ENCODE data around the gene ZNF316. TPM values are rescaled to one million over a fixed set of nuclear protein-coding genes. Genes with fewer than 3 reads are reported as not detected.

Gene ZNF316
- total RNA-seq, 2 donors from 2014 or later, result 23.5 to 24.6 TPM

DNA sequence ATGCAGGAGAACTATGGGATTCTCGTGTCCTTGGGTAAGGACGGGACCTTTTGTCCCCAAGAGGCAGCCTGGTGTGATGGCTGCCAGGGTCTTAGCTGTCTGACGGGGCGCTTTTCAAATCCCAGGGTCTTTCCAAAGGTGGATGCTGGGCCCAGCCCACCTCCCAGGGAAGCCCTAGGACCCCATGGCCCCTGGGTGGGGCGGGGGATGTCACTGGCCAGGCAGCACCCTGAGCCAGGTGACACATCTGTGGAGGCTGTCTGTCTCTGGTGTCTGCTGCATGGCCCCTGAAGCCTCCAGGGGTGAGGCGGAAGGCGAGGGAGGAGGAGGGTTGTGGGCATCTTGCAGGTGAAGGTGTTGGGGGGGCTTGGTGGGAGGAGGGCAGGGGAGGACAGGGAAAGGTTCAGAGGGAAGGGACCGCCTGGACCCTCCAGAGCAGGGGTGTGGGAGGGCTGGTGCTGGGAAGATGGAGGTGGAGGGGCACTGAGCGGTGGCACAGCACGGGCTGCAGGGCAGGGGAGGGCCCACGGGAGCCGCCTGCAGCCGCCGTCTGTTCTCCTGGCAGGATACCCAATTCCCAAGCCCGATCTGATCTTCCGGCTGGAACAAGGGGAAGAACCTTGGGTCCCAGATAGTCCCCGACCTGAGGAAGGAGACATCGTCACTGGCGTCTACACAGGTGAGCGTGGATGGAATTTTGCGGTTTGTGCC is 7.0 kb downstream of the ZNF316 start:
- no peak for DNase-seq
- H3K9me3 Mint-ChIP-seq, result peaks cover 0 to 2% of the 10 kb centered on the region in 2 donors
- peaks cover 8 to 19% of the 10 kb centered on the region in 2 donors for H3K36me3 Mint-ChIP-seq (ENCODE audit: insufficient read depth in 2 of 2)
- no peaks in the 10 kb centered on the region for H3K27me3 Mint-ChIP-seq (ENCODE audit: low read depth)
- ATAC-seq (replicated peaks in 1 of 2), result no peak
- peaks cover 13% of the 10 kb centered on the region for H3K4me1 Mint-ChIP-seq (ENCODE audit: low read depth)
- H3K27ac Mint-ChIP-seq, result no peak overlapping the region
- no peak overlapping the region for H3K4me3 Mint-ChIP-seq

DNA sequence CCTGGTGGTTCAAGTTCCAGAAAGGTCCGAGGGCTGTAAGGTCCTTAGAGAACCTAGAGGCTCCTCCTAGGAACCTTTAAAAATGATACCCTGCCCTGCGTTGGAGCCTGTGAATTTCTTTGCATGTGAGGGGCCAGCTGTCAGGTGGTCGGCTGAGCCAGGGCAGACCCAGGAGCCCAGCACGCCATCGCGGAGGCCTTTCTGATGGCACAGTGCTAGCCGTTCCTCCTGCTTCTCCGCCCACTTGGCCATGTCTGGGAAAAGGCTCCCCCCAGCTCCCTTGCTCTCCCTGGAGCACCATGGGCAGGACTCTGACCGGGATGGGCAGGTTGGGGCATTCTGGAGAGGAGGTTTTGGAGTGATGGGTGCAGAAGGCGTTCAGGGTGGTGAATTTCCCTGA is 7.6 kb downstream of the ZNF316 start:
- Mint-ChIP-seq H3K27ac (no peak overlapping the region), H3K4me3 (no peak overlapping the region), H3K27me3 (ENCODE audit: low read depth) (no peaks in the 10 kb centered on the region), H3K4me1 (ENCODE audit: low read depth) (peaks cover 6% of the 10 kb centered on the region), H3K9me3 (peaks cover 0 to 2% of the 10 kb centered on the region in 2 donors), H3K36me3 (ENCODE audit: insufficient read depth in 2 of 2) (peaks cover 8 to 18% of the 10 kb centered on the region in 2 donors)
- DNase-seq, result no peak
- no peak for ATAC-seq (replicated peaks in 1 of 2)

DNA sequence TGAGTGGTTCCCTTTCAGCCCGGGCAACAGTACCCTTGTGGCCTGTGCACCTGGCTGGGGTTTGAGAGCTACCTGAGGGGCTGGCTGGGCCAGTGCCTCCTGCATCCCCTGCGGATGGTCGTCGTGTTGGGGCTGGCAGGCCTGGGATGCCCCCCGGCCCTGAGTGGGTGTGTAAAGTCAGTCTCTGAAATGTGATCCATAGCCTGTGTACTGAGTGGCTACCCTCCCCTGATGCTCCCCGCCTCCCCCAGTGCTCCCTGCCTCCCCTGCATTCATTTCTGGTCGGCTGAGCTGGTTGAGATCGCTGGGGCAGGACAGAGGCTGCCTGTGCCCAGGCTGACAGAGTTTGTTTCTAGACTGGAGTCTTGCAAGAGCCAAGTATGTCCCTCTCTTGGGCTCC is 9.3 kb downstream of the ZNF316 start:
- no peak for DNase-seq
- H3K4me1 Mint-ChIP-seq (ENCODE audit: low read depth), result no peaks in the 10 kb centered on the region
- peak in 1 of 2 donors; percentile 18 for ATAC-seq (replicated peaks in 1 of 2)
- H3K27me3 Mint-ChIP-seq (ENCODE audit: low read depth), result no peaks in the 10 kb centered on the region
- H3K27ac Mint-ChIP-seq, result no peak overlapping the region
- H3K4me3 Mint-ChIP-seq, result no peak overlapping the region
- H3K9me3 Mint-ChIP-seq, result peaks cover 0 to 2% of the 10 kb centered on the region in 2 donors
- peaks cover 4 to 23% of the 10 kb centered on the region in 2 donors for H3K36me3 Mint-ChIP-seq (ENCODE audit: insufficient read depth in 2 of 2)

DNA sequence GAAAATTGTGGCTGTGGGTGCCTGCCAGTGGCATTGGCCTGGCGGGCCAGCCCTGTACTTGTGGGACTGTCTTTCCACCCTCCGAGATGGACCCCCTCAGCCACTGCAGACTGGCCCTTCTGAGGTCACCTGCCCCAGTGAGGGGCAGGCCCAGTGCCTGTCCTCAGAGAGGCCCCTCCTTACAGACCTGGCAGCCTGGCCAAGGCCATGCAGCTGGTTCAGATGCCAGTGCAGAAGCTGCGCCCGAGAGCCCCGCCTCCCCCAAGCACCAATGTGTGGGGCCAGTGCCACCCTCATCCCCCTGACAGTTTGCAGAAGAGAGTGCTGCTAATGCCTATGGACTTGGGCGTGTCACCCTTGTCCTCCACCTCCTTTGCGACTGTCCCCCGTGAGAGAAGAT is 10.0 kb downstream of the ZNF316 start:
- Mint-ChIP-seq H3K36me3 (ENCODE audit: insufficient read depth in 2 of 2) (peaks cover 4 to 24% of the 10 kb centered on the region in 2 donors), H3K9me3 (peaks cover 0 to 2% of the 10 kb centered on the region in 2 donors), H3K4me1 (ENCODE audit: low read depth) (no peaks in the 10 kb centered on the region), H3K27ac (no peak overlapping the region), H3K4me3 (no peak overlapping the region), H3K27me3 (ENCODE audit: low read depth) (no peaks in the 10 kb centered on the region)
- DNase-seq, result no peak
- ATAC-seq (replicated peaks in 1 of 2), result no peak

DNA sequence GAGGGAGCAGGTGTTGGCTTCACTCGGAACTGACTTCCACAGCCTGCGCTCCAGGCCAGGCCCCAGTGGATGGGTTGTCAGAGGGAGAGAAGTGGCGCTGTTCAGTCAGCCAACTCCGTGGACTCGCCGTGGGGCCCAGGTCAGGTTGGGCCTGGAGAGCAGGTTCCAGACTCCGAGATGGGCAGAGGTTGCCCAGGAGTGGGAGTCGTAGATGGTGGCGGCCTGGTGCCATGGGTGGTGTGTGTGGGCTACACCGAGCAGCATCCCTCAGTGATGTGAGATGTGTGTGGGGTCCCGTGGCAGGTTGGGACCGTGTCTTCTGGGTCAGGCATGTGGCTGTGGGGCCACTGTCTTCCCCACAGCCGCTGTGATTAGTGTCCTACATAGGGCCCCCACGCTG is 10.4 kb downstream of the ZNF316 start:
- ATAC-seq (replicated peaks in 1 of 2), result no peak
- peaks cover 0 to 2% of the 10 kb centered on the region in 2 donors for H3K9me3 Mint-ChIP-seq
- H3K4me1 Mint-ChIP-seq (ENCODE audit: low read depth), result no peaks in the 10 kb centered on the region
- H3K36me3 Mint-ChIP-seq (ENCODE audit: insufficient read depth in 2 of 2), result peaks cover 6 to 25% of the 10 kb centered on the region in 2 donors
- no peak overlapping the region for H3K27ac Mint-ChIP-seq
- no peak overlapping the region for H3K4me3 Mint-ChIP-seq
- no peak for DNase-seq
- no peaks in the 10 kb centered on the region for H3K27me3 Mint-ChIP-seq (ENCODE audit: low read depth)

DNA sequence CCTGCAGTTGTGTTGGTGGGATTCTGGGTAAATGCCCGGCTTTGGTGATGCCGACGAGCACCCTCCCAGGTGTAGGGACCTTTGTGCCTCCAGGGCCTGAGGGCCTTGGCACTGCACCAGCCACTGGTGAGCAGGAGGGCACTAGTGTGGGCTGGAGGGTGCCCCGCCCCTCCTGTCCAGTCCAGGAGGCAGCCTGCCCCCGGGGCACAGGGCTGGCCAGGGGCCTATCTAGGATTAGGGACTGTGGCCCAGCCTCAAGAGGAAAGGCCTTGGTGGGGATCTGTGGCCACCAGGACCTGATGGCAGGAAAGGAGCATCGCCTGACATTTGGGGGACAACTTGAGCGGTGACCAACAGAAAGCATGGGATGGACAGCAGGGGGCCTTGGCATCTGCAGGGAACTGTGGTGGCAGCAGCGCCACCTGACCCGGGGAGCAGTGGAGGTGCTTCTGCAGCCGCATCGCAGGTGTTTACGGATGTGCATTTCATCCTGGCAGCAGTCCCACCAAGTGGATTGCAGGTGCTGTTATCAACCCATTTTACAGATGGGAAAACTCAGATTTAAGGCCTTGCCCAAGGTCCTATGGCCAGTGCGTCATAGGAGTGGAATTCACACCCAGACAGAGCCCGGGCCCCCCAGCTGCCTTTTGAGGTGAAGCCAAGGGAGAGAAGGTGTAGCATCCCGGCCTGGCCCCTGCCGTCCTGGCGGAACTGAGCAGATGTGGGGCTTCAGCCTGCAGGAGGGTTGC is 11.1 kb downstream of the ZNF316 start:
- H3K4me1 Mint-ChIP-seq (ENCODE audit: low read depth), result no peaks in the 10 kb centered on the region

DNA sequence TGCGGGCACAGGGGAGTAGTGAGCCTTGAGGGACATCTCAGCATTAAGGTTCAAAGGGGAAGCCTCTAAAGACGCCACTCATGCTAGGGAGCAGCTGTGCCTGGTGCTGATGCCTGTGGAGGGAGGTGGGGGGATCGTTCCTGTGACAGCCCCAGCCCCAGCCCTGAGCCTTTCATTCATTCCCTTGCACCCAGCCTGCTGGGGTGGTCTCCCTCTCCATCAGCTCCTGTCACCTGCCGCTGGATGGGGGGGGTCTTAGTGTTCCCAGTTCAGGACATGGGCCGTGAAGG is 11.6 kb downstream of the ZNF316 start:
- Mint-ChIP-seq H3K27ac (no peak overlapping the region), H3K27me3 (ENCODE audit: low read depth) (no peaks in the 10 kb centered on the region), H3K36me3 (ENCODE audit: insufficient read depth in 2 of 2) (peaks cover 6 to 25% of the 10 kb centered on the region in 2 donors), H3K4me1 (ENCODE audit: low read depth) (no peaks in the 10 kb centered on the region), H3K4me3 (no peak overlapping the region), H3K9me3 (peaks cover 0 to 2% of the 10 kb centered on the region in 2 donors)
- no peak for DNase-seq
- ATAC-seq (replicated peaks in 1 of 2), result no peak

More for the DNA sequence above, 11.1 kb downstream of the ZNF316 start:
- no peak for DNase-seq
- no peak for ATAC-seq (replicated peaks in 1 of 2)
- Mint-ChIP-seq H3K4me3 (no peak overlapping the region), H3K36me3 (ENCODE audit: insufficient read depth in 2 of 2) (peaks cover 6 to 25% of the 10 kb centered on the region in 2 donors), H3K27me3 (ENCODE audit: low read depth) (no peaks in the 10 kb centered on the region), H3K9me3 (peaks cover 0 to 2% of the 10 kb centered on the region in 2 donors), H3K27ac (no peak overlapping the region)

DNA sequence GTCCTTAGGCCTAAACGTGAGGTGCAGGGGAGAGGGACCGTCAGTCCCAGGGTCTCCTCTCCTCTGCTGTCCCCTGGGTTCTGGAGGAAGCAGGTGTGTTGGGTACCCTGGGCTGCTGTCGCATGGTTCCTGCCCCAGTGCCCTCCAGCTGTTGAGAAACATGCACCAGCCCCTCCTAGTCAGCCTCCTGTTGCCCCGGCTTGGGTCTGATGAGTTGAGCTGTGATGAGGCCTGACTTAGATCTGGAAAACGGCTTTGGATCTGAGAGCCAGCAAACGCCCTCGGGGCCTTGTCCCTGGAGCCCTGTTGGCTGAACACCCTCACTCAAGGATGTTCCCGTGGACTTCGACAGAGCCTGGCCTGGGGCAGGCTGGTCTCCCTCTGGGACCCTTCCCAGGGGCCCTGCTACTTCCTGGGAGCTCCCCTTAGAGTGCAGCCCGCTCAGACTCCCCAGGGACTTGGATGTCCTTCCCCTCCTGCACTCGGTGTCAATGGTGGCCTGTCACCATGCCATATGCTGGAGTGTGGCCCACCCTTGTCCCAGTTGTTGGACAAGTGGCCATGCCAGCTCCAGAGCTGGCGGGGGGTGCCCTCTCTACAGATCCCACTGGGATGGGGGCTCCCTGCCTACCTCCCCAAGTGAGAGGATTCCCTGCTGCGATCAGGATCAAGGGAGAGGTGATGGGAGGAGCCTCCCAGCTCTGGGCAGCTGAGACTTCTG is 12.3 kb downstream of the ZNF316 start:
- Mint-ChIP-seq H3K4me1 (ENCODE audit: low read depth) (no peaks in the 10 kb centered on the region), H3K36me3 (ENCODE audit: insufficient read depth in 2 of 2) (peaks cover 6 to 25% of the 10 kb centered on the region in 2 donors), H3K9me3 (peaks cover 0 to 2% of the 10 kb centered on the region in 2 donors), H3K27me3 (ENCODE audit: low read depth) (no peaks in the 10 kb centered on the region), H3K27ac (no peak overlapping the region), H3K4me3 (no peak overlapping the region)
- DNase-seq (no peak), ATAC-seq (replicated peaks in 1 of 2) (no peak)

DNA sequence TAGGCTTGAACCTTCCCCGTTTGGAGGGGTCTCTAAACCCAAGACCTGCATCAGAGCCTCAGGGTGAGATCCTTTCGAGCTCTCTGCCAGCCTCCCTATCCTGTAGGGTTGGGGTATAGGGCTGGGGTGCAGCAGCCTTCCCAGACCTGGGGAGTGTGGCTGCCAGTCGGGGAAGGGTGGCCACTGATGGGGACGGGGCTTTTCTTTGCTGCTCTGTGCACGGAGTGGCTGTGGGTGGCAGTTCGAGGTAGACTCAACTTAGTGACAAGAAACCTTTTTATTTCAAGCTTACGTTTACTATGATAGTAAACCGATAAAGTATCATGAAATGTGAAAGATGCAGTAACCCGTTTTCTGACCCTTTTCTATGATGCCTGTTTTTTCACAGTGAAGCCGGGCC is 13.0 kb downstream of the ZNF316 start:
- H3K9me3 Mint-ChIP-seq, result peaks cover 0 to 2% of the 10 kb centered on the region in 2 donors
- H3K4me3 Mint-ChIP-seq, result no peak overlapping the region
- no peaks in the 10 kb centered on the region for H3K4me1 Mint-ChIP-seq (ENCODE audit: low read depth)
- H3K27me3 Mint-ChIP-seq (ENCODE audit: low read depth), result no peaks in the 10 kb centered on the region
- H3K27ac Mint-ChIP-seq, result no peak overlapping the region
- H3K36me3 Mint-ChIP-seq (ENCODE audit: insufficient read depth in 2 of 2), result peaks cover 6 to 24% of the 10 kb centered on the region in 2 donors
- DNase-seq (no peak), ATAC-seq (replicated peaks in 1 of 2) (no peak)

DNA sequence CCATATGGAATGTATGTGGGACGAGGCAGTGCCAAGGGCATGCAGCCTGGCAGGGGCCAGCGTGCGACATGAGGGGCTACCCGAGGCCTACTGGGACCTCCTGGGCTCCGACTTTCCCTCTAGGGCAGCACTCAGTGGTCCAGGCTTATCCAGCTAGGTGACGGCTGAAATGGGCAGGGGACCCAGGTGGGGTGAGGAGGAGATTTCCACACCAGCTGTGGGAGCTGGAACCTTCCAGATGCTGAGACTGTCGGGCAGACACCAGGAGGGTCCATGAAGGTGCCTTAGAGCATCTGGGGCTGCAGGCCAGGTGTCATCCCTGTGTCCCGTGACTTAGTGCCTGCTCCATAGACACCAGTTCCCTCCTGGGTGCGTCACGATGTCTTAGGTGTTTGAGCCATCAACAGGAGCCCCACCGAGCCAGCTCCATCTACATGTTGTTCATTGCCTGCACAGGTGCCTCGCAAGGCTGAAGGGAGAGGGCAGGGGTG is 13.4 kb downstream of the ZNF316 start:
- Mint-ChIP-seq H3K9me3 (peaks cover 0 to 2% of the 10 kb centered on the region in 2 donors), H3K4me1 (ENCODE audit: low read depth) (no peaks in the 10 kb centered on the region), H3K27me3 (ENCODE audit: low read depth) (no peaks in the 10 kb centered on the region), H3K27ac (no peak overlapping the region), H3K36me3 (ENCODE audit: insufficient read depth in 2 of 2) (peaks cover 7 to 23% of the 10 kb centered on the region in 2 donors), H3K4me3 (no peak overlapping the region)
- ATAC-seq (replicated peaks in 1 of 2), result no peak
- DNase-seq, result no peak

DNA sequence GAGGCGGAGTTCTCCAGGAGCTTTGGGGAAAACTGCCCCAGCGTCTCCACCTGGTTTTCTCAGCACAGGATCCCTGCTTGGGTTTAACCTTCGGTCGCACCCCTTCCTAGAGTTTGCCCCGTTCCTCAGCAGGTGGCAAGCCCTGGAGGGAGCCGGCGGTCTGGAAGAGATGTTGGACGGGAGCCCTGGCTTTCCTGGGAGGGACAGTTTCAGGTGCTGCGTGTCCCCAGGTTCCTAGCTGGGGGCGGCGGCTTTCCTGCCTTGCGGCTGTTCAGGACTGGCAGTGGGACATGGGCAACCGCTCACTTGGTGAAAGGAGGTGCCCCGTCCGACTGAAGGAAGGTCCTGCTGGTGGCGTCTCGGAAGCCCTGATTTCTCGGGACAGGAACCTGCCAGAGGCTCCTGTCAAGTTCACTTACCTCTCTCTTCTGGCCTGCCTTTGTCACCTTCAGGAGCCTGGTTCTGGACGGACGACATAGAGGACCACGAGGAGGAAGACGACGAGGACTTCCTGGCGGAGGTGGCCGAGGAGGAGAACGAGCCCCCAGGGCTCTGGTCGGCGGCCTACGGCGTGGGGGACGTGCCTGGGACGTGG is 14.8 kb downstream of the ZNF316 start:
- Mint-ChIP-seq H3K27ac (no peak overlapping the region), H3K4me3 (no peak overlapping the region), H3K4me1 (ENCODE audit: low read depth) (no peaks in the 10 kb centered on the region), H3K27me3 (ENCODE audit: low read depth) (no peaks in the 10 kb centered on the region), H3K36me3 (ENCODE audit: insufficient read depth in 2 of 2) (peaks cover 7 to 21% of the 10 kb centered on the region in 2 donors), H3K9me3 (peaks cover 0 to 2% of the 10 kb centered on the region in 2 donors)
- ATAC-seq (replicated peaks in 1 of 2) (no peak), DNase-seq (no peak)

DNA sequence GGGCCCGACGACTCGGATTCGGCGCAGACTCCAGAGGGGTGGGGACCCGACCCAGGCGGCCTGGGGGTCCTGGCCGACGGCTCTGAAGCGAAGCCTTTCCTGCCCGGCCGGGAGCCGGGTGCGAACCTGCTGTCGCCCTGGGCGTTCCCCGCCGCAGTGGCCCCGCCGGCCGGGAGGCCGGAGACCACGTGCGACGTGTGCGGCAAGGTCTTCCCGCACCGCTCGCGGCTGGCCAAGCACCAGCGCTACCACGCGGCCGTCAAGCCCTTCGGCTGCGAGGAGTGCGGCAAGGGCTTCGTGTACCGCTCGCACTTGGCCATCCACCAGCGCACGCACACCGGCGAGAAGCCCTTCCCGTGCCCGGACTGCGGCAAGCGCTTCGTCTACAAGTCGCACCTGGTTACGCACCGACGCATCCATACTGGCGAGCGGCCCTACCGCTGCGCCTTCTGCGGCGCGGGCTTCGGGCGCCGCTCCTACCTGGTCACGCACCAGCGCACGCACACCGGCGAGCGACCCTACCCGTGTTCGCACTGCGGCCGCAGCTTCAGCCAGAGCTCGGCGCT is 15.4 kb downstream of the ZNF316 start:
- ATAC-seq (replicated peaks in 1 of 2) (no peak), DNase-seq (no peak)
- peaks cover 7 to 20% of the 10 kb centered on the region in 2 donors for H3K36me3 Mint-ChIP-seq (ENCODE audit: insufficient read depth in 2 of 2)
- H3K4me1 Mint-ChIP-seq (ENCODE audit: low read depth), result no peaks in the 10 kb centered on the region
- peaks cover 0 to 2% of the 10 kb centered on the region in 2 donors for H3K9me3 Mint-ChIP-seq
- no peak overlapping the region for H3K4me3 Mint-ChIP-seq
- no peak overlapping the region for H3K27ac Mint-ChIP-seq
- H3K27me3 Mint-ChIP-seq (ENCODE audit: low read depth), result no peaks in the 10 kb centered on the region
